ENCODE results near the gene ANGPTL2.

- TF ChIP-seq CTCF (IDR thresholded peaks at IDR 0.05), result no peak
- TF ChIP-seq POLR2AphosphoS5 (IDR thresholded peaks at IDR 0.05; ENCODE audit: insufficient read depth in 1 of 2, low read depth in 1 of 2), result no peak
Measured at GRCh38 chr9:127132921-127133647, 10.6 kb upstream of the ANGPTL2 start.

Data from vagina (tissue), 2 donors.